GM21619 (cell line): Measurements from ENCODE around the gene HGF.

Experiments used
- ATAC-seq: cut with Tn5 transposase; IDR thresholded peaks from one replicate; pipeline ENCODE4 v1.9.1; 2021; ENCODE audit not compliant: unreplicated experiment

HGF gene

DNA sequence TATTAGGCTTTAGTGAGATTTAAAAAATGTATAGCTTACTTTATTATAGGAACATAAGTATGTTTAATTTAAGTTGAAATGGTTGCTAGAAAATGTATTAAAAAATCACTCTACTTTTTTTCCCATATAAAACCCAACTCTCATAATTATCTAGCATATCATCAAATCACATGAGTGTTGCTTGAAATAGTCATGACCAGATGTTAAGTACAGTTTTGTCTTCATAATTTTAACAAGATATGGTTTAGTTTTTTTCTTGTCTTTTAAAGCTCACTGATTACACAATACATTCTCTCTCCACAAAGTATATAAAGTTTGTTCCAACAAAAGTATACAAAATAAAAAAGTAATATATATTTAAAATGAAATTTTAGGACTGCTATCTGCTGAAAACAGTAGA is 82.8 kb downstream of the HGF start:
- ATAC-seq = no peak

DNA sequence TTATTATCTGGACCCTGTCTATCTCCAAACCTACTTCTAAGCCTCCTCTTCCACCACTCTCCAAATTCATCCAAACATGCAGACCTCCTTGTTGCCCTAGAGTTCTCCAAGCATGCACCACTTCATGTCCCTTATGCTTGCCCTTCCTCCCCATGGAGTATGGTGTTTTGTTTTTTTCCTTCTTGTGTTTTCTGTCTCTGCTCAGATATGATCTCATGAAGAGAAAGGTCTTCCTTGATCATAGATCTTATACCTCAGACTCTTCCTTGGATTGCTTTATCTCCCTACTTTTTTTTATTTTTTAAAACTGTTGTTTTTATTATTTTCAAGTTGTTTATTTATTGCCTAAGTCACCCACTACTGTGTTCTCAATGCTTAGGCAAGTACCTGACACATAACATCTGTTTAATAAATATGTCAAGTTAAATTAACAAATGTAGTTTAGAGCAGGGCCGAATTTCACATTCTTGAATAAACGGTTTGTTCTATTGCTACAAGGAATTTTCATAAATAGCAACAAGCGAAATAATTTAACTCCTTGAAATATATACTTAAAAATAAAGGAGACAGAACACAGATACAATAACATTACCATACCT is 84.5 kb downstream of the HGF start:
- no peak for ATAC-seq

DNA sequence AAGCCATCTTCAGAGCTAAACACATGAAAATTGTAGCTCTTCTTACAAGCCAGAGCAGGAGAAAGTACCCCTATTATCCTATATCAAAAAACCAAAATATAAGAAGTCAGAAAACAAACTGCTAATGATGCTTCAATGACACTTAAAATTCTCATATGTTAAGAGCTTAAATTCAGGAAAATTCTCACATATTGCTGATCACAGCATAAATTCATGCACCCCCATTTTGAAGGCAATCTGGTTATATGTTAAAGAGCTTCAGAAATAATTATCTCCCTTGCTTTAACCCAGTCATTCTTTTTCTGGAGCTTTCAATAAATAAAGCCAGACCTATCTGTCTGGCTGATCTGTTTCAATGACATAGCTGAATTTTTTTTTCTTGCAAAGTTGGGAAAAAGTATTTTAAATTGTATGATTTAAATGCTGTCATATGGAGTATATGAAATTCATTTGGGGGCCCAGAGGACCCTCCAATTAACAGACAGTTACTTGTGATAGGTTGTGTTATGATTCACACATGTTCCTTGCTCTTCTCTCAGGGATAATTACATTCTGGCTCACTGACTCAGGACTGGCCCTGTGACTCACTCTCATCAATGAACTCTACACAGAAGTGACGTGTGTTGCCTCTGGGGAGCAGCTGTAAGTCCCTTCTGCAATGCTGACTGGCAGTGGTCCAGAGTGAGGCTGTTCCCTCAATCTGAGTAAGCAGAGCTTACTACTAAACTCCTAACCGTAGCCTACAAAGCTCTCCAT is 85.2 kb downstream of the HGF start:
- peak; percentile 91 for ATAC-seq

DNA sequence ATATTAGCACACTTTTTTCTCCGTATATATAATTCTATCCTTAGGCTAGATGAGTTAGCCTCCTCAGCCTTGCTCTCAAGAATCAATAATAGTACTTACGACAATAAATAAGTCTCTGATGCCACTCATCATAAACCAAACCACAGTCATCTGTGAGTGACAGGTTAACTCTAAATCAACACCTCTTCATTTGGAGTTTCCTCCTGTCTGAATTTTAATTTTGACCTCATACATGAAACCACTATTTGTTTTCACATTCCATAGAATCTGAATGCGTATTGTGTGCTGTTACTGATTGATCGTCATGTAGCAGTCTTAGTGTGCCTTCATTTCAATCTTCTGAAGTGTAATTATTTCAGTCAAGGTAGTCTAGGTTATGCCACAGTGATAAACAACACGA is 85.8 kb downstream of the HGF start:
- ATAC-seq = no peak

DNA sequence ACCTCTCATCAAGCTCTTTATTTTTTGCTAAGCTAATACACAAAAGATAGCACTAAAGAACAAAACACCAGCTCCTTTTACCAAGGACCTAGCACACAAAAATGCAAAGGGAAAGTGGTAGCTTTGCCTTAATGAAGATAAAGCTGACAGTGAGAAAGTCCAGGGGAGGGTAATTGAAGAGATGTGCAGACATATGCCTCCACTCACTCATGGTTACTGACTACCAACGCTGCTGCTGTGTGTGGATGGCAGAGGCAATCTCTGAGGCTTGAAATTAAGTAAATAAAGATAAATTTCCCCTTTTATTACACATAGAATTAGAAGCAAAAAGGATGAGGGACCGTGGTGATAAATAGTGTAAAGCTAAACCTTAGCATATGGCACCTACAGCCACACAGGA is 87.0 kb downstream of the HGF start:
- ATAC-seq = no peak

DNA sequence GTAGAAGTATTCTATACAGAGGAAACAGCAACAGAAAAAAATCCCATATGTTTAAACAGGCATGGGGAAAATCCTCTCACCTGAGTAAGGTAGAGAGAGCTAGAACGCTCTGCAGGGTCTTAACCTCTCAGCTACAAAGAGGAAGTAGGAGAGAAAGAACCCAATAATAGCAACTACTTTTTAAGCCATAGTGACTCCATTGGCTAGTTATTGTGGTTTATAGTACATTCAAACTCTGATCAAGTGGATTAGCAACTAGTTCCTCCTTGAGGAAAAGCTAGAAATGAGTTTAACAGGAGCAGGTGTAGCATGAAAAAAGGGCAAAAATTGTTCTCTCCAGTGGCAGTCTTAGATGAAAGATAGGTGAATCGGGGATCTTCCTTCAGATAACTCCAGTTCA is 89.7 kb downstream of the HGF start:
- ATAC-seq = no peak

DNA sequence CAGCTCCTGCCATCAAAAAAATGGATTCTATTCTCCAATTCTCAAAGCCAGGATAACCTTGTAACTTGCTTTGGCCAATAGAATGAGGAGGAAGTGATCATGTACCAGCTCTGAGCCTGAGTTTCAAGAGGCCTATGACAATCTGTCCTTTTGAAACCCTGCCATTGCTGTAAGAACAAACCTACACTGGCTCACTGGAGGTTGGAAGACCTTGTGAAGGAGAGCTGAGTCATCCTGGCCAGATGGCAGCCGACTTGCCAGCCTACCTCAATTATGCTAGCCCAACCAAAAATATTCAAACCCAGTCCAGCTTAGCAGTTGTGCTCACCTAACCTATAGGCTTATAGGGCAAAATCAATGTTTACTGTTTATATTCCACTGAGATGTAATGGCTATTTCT is 93.0 kb downstream of the HGF start:
- ATAC-seq = no peak

DNA sequence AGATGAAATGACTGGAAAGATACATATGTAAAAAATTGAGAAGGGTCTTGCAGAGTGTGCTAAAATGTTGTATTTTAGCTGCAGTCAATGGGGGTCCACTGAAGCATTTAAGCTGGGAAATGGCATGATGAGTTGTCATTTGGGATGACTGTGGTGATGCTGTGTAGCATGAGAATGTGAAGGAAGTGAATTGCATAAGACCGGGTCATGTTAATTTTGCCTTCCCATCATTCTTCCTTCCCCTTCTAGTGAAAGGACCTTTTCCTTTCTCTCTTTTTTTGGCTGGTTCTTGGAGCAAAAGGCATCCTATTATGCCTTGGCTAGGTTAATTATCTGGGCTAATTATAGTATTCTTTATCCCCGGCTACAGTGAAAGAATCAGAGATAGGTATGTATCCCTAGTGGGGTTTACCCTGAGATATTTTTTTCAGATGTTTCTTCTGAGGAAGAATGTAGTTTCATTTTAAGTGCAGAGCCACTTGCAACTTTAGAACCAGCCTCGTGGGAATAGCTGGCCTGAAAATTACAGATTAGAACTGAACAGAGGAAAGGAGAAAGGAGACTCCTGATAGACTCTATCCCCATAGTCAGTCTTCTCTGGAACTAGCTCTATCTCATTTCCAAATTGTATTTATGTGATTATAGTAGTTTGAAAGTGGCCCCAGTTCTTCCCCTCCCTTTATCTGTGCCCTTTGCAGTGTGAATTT is 93.6 kb downstream of the HGF start:
- ATAC-seq = no peak

DNA sequence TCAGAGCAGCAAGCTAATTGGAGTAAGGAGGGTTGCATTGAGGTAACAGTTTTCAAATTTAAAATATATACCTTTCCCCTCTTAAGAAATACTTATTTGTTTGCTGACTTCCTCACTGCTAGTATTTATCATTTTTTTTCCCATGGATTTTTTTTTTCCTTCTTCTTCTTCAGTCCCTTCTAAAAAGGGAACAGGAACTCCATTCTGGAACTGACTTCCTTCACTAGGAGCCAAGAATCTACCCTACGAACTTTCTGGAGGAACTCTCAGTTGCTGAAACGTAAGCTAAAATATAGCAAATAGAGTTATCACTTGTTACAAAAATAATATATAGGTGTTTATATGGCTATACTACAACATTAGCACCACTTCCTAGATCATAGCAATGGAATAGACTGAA is 95.4 kb downstream of the HGF start:
- ATAC-seq = no peak

DNA sequence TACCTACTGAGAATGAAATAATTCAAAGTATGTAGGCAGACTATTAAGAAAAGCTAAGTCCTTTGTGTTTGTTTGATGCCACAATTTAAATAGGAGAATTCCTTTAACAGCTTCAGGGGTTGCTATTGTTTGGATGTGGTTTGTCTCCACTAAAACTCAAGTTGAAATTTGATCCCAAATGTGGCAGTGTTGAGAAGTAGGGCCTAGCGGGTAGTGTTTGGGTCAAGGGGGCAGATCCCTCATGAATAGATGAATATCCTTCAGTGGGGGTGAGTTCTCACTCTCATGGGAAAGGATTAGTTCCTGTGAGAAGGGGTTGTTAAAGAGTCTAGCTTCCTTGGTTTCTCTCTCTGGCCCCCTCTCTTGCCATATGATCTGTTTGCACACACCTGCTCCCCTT is 97.0 kb downstream of the HGF start:
- no peak for ATAC-seq

DNA sequence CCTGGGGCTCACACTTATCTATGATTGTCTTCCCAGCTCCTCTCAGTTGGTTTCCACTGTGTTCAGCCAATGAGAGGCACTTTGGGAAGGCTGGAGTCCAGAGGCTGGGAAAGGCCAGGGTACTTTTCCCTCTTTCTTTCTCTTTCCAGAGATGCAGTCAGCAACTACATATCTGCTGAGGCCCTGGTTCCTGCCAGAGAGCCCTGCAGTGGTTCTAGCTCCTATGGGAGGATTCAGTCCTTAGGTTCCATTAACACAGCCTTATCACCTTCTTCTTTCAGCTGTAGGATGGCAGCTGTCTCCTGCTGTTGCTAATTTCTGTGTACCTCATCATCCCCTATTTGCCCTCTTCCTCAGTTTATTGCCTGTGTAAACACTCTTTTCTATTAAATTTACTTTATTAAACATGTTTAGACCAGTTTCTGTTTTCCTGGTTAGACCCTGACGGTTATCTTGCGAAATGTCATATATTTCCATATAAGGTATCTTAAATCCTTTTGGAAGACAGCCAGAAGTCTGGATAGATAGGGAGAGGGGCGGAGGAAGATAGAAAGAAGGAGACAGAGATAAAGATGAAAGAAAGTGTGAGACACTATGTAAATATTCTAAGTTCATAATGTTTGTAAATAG is 100.3 kb downstream of the HGF start:
- ATAC-seq = no peak

DNA sequence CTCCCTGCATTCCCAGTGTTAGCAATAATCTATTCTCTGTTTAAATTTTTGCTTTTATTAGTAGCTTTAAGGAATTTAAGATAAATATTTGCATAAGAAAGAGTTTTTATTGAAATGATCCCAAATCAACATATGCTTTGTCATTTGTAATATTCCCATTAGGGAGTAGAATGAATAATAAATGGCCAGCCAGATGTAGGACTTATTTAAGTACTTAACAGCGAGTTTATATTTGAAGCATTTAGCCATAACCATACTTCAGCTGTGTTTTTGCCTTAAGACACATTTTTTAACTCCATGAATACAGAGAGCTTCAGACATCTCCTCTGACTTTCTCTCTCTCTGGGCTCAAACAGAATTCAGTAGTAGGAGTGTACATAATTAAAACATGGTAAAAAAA is 103.6 kb downstream of the HGF start:
- no peak for ATAC-seq

DNA sequence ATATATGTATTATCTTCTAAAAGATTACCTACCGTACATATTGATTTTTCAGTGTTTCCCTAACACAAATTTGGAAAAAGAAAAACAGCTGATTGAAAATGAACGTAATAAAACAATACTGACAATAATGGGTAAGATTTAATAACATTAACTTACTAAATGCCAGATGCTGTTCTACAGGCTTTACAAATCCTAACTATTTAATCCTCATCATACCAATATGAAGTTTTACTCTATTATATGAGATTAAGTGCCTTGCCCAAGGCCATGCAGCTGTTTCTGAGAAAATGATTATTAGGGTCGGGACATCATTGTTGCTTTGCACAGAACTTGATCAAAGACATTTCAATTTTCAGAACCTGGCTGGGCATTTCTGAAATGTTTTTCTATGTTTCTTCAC is 104.6 kb downstream of the HGF start:
- ATAC-seq = no peak

DNA sequence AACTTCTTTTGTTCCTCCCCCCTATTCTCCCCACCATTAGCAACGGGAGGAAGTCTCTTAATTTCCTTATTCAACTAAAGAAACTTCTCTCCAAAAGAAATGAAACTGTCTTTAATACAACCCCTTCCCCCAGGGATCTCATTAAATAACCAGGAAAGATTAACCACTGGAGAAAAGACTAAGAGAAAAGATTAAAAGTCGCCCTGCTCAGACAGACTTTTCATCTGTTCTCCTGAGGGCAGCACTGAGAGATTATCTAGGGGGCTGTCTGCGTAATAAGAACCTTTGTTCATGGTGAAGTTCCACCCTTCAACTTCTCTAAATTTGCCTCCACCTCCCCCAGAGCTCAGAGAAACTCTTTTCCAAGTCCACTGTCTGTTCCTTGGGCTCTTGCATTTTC is 105.5 kb downstream of the HGF start:
- ATAC-seq = no peak

DNA sequence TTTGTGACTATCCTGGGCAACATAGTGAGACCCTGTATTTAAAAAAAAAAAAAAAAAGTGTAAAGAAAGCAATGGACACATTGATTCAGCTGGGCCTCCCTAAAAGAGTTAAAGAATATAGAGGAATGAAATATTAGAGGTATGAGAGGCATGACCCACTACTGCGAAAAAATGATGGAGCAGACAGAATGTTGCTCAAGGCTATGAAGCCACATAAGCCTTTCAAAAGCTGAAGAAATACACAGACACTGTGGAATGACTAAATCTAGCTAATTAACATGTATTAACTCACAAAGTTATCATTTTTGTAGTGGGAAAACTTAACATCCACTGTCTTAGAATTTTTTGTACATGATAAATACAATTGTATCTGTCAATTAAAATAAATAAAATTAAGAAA is 107.3 kb downstream of the HGF start:
- ATAC-seq = no peak

DNA sequence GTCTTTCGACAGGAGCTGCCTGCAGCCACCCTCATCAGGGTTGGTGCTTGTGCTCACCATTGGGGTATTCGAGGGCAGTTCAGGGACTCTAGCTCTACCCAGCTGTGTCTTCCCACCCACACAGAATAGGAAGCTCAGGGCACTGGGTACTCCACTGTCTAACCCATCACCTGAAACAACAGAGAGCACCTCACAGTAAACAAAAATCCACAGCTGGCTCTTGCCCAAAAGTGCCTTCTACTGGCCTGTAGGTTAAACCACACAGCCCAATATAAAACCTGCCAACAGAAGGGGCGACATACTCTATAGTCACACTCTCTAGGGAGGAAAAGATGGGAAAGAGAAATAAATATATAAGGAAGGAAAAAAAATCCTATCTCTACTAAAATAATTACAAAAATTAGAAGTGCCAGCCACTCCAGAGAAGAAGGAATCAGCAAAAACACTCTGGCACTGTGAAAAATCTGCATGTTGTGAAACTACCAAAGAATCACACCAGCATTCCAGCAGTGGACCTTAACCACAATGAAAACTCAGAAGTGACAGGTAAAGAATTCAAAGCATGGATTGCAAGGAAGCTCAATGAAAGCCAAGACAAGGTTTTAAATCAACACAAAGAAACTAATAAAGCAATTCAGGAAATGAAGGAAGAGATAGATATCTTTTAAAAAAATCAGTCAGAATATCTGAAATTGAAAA is 110.0 kb downstream of the HGF start:
- ATAC-seq = no peak

DNA sequence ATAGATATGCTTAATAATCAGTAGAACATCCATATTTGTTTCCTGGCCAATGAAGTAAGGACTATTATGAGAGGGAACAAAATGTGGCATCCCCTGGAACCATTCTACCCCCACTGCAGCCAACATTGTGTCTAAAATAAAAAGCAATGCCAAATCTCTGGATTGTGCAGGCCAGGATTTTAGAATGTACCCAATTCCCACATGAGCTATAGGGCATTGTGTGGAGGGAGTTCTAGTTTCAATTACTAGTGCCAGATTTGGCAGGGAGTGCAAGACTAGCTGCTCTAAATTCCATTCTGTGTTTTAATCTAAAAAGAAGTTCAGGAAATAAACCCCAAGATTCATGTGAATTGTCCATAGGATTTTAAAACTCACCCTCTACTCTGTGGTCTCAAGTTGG is 112.3 kb downstream of the HGF start:
- ATAC-seq = no peak

DNA sequence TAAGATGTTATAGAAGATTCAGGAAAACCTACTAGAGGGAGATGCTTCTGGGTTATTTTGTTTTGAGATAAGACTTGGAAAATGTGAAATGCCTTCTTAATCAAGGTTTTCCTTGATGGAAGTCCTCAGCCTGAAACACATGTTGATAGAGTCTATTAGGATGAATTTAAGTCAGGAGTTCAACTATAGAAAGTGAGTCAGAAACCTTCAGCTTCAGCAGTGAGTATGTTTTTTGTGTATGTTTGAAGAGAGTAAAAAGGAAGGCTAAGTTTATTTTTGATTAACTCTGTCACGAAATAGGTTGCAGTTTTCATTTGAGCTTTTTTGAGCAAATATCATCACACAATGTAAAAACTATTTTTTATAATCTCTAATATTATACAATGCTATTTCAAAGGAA is 114.6 kb downstream of the HGF start:
- ATAC-seq = no peak

DNA sequence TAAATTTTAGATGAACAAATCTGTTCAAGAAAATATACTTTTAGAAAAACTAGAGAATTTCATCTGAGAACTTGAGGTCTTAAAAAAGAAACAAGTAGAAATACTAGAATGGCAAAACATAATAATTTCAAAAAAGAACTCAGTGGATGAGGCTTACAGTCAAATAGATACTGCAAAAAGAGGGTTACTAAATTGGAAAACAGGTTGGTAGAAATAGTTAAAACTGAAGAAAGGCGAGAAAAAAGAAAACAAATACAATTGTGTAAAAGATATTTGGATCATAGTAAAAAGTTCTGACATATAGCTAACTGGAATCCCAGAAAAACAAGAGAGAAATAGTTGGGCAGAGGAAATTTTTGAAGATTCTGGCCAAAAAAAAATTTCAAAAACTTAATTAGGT is 117.6 kb downstream of the HGF start:
- no peak for ATAC-seq
